Measurements from ENCODE around the gene TNIP1.

The TNIP1 gene

GRCh38 chr5:151080613-151081430, at the start of gene TNIP1:
TNIP1 (minus strand) TSS chr5:151081034; CDS start chr5:151065095, 15,939 bp downstream.
- peak; percentile 96 for DNase-seq

GRCh38 chr5:151130235-151130921, 49.5 kb upstream of the TNIP1 start:
- no peak for DNase-seq

GRCh38 chr5:151128817-151129216, 48.0 kb upstream of the TNIP1 start:
- no peak for DNase-seq

- DNase-seq = no peak
Observed at GRCh38 chr5:151127926-151128325, 47.1 kb upstream of the TNIP1 start.

- DNase-seq = peak; percentile 88
Observed at GRCh38 chr5:151126199-151126645, 45.4 kb upstream of the TNIP1 start.

GRCh38 chr5:151125421-151125820, 44.6 kb upstream of the TNIP1 start:
- no peak for DNase-seq

- no peak for DNase-seq
Observed at GRCh38 chr5:151123897-151124751, 43.3 kb upstream of the TNIP1 start.

- DNase-seq = no peak
Observed at GRCh38 chr5:151122828-151123227, 42.0 kb upstream of the TNIP1 start.

- no peak for DNase-seq
Observed at GRCh38 chr5:151121665-151122064, 40.8 kb upstream of the TNIP1 start.

GRCh38 chr5:151121095-151121494, 40.3 kb upstream of the TNIP1 start:
- no peak for DNase-seq

GRCh38 chr5:151118913-151119575, 38.2 kb upstream of the TNIP1 start:
- DNase-seq = no peak

GRCh38 chr5:151115272-151115905, 34.6 kb upstream of the TNIP1 start:
- peak; percentile 89 for DNase-seq

- no peak for DNase-seq
Observed at GRCh38 chr5:151113651-151114050, 32.8 kb upstream of the TNIP1 start.

GRCh38 chr5:151110992-151111391, 30.2 kb upstream of the TNIP1 start:
- DNase-seq = no peak

- DNase-seq = no peak
Observed at GRCh38 chr5:151110122-151110681, 29.4 kb upstream of the TNIP1 start.

GRCh38 chr5:151108566-151108965, 27.7 kb upstream of the TNIP1 start:
- no peak for DNase-seq

- no peak for DNase-seq
Observed at GRCh38 chr5:151107738-151108520, 27.1 kb upstream of the TNIP1 start.

- DNase-seq = no peak
Observed at GRCh38 chr5:151107084-151107483, 26.2 kb upstream of the TNIP1 start.

GRCh38 chr5:151106509-151106908, 25.7 kb upstream of the TNIP1 start:
- DNase-seq = no peak

- no peak for DNase-seq
Observed at GRCh38 chr5:151106043-151106442, 25.2 kb upstream of the TNIP1 start.

GRCh38 chr5:151105561-151105960, 24.7 kb upstream of the TNIP1 start:
- DNase-seq = no peak
